ENCODE results near the gene DDOST.

GRCh38 chr1:20696397-20697333 is 35.5 kb upstream of the DDOST start:
- TF ChIP-seq CTCF (IDR thresholded peaks at IDR 0.05; ENCODE audit: low read depth, low read length, poor library complexity, severe bottlenecking): peak; percentile 92
- TF ChIP-seq EZH2phosphoT487 (IDR thresholded peaks at IDR 0.05; ENCODE audit: borderline replicate concordance, low read length): no peak

All from DOHH2 (cell line).